Glutamatergic neuron (in vitro differentiated cells): ENCODE results near the gene MTA1. TPM values are rescaled to one million over a fixed set of nuclear protein-coding genes. Genes with fewer than 3 reads are reported as not detected.

Experiments
- DNase-seq: peaks from one replicate; pipeline ENCODE4 v3.0.0; 2022
- H3K27ac Mint-ChIP-seq: one replicate; pipeline ENCODE4 v1.8.0; 2020; ENCODE audit warnings: mild to moderate bottlenecking, mixed read lengths, inconsistent platforms; ENCODE audit not compliant: unreplicated experiment
- H3K27me3 Mint-ChIP-seq: one replicate; pipeline ENCODE4 v1.8.0; 2020; ENCODE audit warnings: mild to moderate bottlenecking, moderate library complexity, mixed read lengths, inconsistent platforms; ENCODE audit not compliant: unreplicated experiment
- H3K36me3 Mint-ChIP-seq: one replicate; pipeline ENCODE4 v1.8.0; 2020; ENCODE audit warnings: mild to moderate bottlenecking, mixed read lengths, inconsistent platforms; ENCODE audit not compliant: unreplicated experiment
- H3K4me1 Mint-ChIP-seq: one replicate; pipeline ENCODE4 v1.8.0; 2020; ENCODE audit warnings: mild to moderate bottlenecking, low read depth, mixed read lengths, inconsistent platforms; ENCODE audit not compliant: unreplicated experiment
- H3K4me3 Mint-ChIP-seq: one replicate; pipeline ENCODE4 v1.8.0; 2020; ENCODE audit warnings: mild to moderate bottlenecking, mixed read lengths, inconsistent platforms; ENCODE audit not compliant: unreplicated experiment
- H3K9me3 Mint-ChIP-seq: one replicate; pipeline ENCODE4 v1.8.0; 2020; ENCODE audit warnings: mild to moderate bottlenecking, moderate library complexity, mixed read lengths, inconsistent platforms; ENCODE audit not compliant: unreplicated experiment
- CTCF ChIP-seq: fragments of 200-600 bp; sonication (generic); IDR thresholded peaks from one replicate; pipeline ENCODE4 v1.5.0; 2021; ENCODE audit not compliant: partially characterized antibody, unreplicated experiment
- total RNA-seq: library from RNA; stranded (reverse); fragmentation: NEBNext Ultra II Directional; extraction: Animal tissue kit (Norgen Biotek cat#: 25700); gene quantifications from one replicate; pipeline ENCODE4 v1.2.1, GENCODE V29; 2021; ENCODE audit not compliant: unreplicated experiment

Gene MTA1
- total RNA-seq, 1 donor from 2014 or later = 261 TPM

- Mint-ChIP-seq H3K36me3 (peaks cover 17% of the 10 kb centered on the region), H3K4me1 (peaks cover 6% of the 10 kb centered on the region), H3K27me3 (peaks cover 14% of the 10 kb centered on the region), H3K27ac (peak overlapping the region; percentile 77), H3K4me3 (peak overlapping the region; percentile 83), H3K9me3 (peaks cover 20% of the 10 kb centered on the region)
- no peak for TF ChIP-seq CTCF
- DNase-seq = peak; percentile 67
These were observed 20.7 kb upstream of the MTA1 start for GRCh38 chr14:105398726-105399465.

GRCh38 chr14:105399466-105399775 lies 20.2 kb upstream of the MTA1 start:
- Mint-ChIP-seq H3K4me1 (peaks cover 6% of the 10 kb centered on the region), H3K27ac (no peak overlapping the region), H3K9me3 (peaks cover 23% of the 10 kb centered on the region), H3K27me3 (peaks cover 16% of the 10 kb centered on the region), H3K36me3 (peaks cover 22% of the 10 kb centered on the region), H3K4me3 (peak overlapping the region; percentile 49)
- TF ChIP-seq CTCF = no peak
- DNase-seq = no peak

- peaks cover 23% of the 10 kb centered on the region for H3K9me3 Mint-ChIP-seq
- peaks cover 2% of the 10 kb centered on the region for H3K4me1 Mint-ChIP-seq
- peaks cover 16% of the 10 kb centered on the region for H3K27me3 Mint-ChIP-seq
- H3K4me3 Mint-ChIP-seq = peak overlapping the region; percentile 49
- H3K27ac Mint-ChIP-seq = no peak overlapping the region
- TF ChIP-seq CTCF = no peak
- H3K36me3 Mint-ChIP-seq = peaks cover 26% of the 10 kb centered on the region
- no peak for DNase-seq
These were observed 19.6 kb upstream of the MTA1 start for GRCh38 chr14:105400016-105400415.

GRCh38 chr14:105401699-105402098 lies 17.9 kb upstream of the MTA1 start:
- H3K36me3 Mint-ChIP-seq = peaks cover 31% of the 10 kb centered on the region
- H3K27me3 Mint-ChIP-seq = peaks cover 16% of the 10 kb centered on the region
- peaks cover 23% of the 10 kb centered on the region for H3K9me3 Mint-ChIP-seq
- H3K27ac Mint-ChIP-seq = no peak overlapping the region
- no peak for TF ChIP-seq CTCF
- H3K4me1 Mint-ChIP-seq = peaks cover 2% of the 10 kb centered on the region
- H3K4me3 Mint-ChIP-seq = no peak overlapping the region
- no peak for DNase-seq

- TF ChIP-seq CTCF = no peak
- Mint-ChIP-seq H3K4me3 (no peak overlapping the region), H3K27me3 (peaks cover 7% of the 10 kb centered on the region), H3K4me1 (peaks cover 7% of the 10 kb centered on the region), H3K9me3 (peaks cover 3% of the 10 kb centered on the region), H3K27ac (peak overlapping the region; percentile 52), H3K36me3 (peaks cover 14% of the 10 kb centered on the region)
- no peak for DNase-seq
These were observed 11.0 kb upstream of the MTA1 start for GRCh38 chr14:105408592-105408991.
